OCI-LY1 (cell line): ENCODE measurements around the gene KLF15.

Source experiments
- H2AFZ ChIP-seq: fragments of 200-600 bp; sonication (generic), shearing (Covaris generic); 2 replicates; pipeline ENCODE4 v1.6.0; 2014; ENCODE audit warnings: antibody characterized with exemption, mild to moderate bottlenecking, low read length
- H3F3A ChIP-seq: fragments of 200-600 bp; sonication (generic), shearing (Covaris generic); 2 replicates; pipeline ENCODE4 v1.6.0; 2014; ENCODE audit warnings: mild to moderate bottlenecking, antibody characterized with exemption, low read length, moderate library complexity; ENCODE audit not compliant: insufficient read depth
- H3K27ac ChIP-seq: fragments of 200-600 bp; sonication (generic); 2 replicates; pipeline ENCODE4 v1.5.1; 2014; ENCODE audit warnings: low read length, mixed run types, mild to moderate bottlenecking, low read depth; ENCODE audit not compliant: poor library complexity, severe bottlenecking
- H3K27me3 ChIP-seq: fragments of 200-600 bp; sonication (generic); 2 replicates; pipeline ENCODE4 v1.6.0; 2014; ENCODE audit warnings: antibody characterized with exemption, mild to moderate bottlenecking, low read length, moderate library complexity; ENCODE audit not compliant: insufficient read depth
- H3K36me3 ChIP-seq: fragments of 200-600 bp; sonication (generic); 2 replicates; pipeline ENCODE4 v1.6.1; 2014; ENCODE audit warnings: mild to moderate bottlenecking, antibody characterized with exemption, low read length, moderate library complexity, mixed read lengths; ENCODE audit not compliant: insufficient read depth
- H3K4me1 ChIP-seq: fragments of 200-600 bp; sonication (generic); 2 replicates; pipeline ENCODE4 v1.5.1; 2014; ENCODE audit warnings: mild to moderate bottlenecking, low read length, moderate library complexity; ENCODE audit not compliant: insufficient read depth, severe bottlenecking
- H3K4me2 ChIP-seq: fragments of 200-600 bp; sonication (generic), shearing (Covaris generic); 2 replicates; pipeline ENCODE4 v1.6.1; 2014; ENCODE audit warnings: low read length
- H3K4me3 ChIP-seq: fragments of 200-600 bp; sonication (generic); 2 replicates; pipeline ENCODE4 v1.5.1; 2014; ENCODE audit warnings: low read length, low read depth, mild to moderate bottlenecking, mixed read lengths; ENCODE audit not compliant: poor library complexity, severe bottlenecking
- H3K79me2 ChIP-seq: fragments of 200-600 bp; shearing (Covaris generic); 2 replicates; pipeline ENCODE4 v1.6.1; 2016; ENCODE audit warnings: mixed run types, low read length, mixed read lengths; ENCODE audit not compliant: insufficient read depth
- H3K9ac ChIP-seq: fragments of 200-600 bp; sonication (generic), shearing (Covaris generic); 2 replicates; pipeline ENCODE4 v1.6.1; 2014; ENCODE audit warnings: mild to moderate bottlenecking, low read length, mixed read lengths
- H3K9me2 ChIP-seq: fragments of 200-600 bp; sonication (generic), shearing (Covaris generic); 2 replicates; pipeline ENCODE4 v1.6.1; 2014; ENCODE audit warnings: low read depth, mild to moderate bottlenecking, low read length, mixed read lengths
- H3K9me3 ChIP-seq: fragments of 200-600 bp; shearing (Covaris generic); 2 replicates; pipeline ENCODE4 v1.6.1; 2014; ENCODE audit warnings: low read length, mixed read lengths
- H4K20me1 ChIP-seq: fragments of 200-600 bp; sonication (generic), shearing (Covaris generic); 2 replicates; pipeline ENCODE4 v1.6.0; 2016; ENCODE audit warnings: mild to moderate bottlenecking, low read length; ENCODE audit not compliant: insufficient read depth
- EZH2 ChIP-seq: fragments of 200-600 bp; sonication (generic), shearing (Covaris generic); IDR thresholded peaks from 2 replicates; pipeline ENCODE4 v1.8.0; 2017; ENCODE audit warnings: borderline replicate concordance, mixed run types, mild to moderate bottlenecking, antibody characterized with exemption, low read length, moderate library complexity, mixed read lengths
- TF ChIP-seq, protein P1 (sequence below): fragments of 200-600 bp; sonication (generic), shearing (Covaris generic); IDR thresholded peaks from 2 replicates; pipeline ENCODE4 v1.5.1; 2017; ENCODE audit warnings: mild to moderate bottlenecking, antibody characterized with exemption, low read length, moderate library complexity, mixed read lengths

The KLF15 gene

GRCh38 chr3:126294211-126294808 lies 62.9 kb downstream of the KLF15 start:
- no peaks in the 10 kb centered on the region for H3K36me3 ChIP-seq
- H3K79me2 ChIP-seq, result no peaks in the 10 kb centered on the region
- no peak overlapping the region for H2AFZ ChIP-seq
- no peak overlapping the region for H3K27ac ChIP-seq
- H3K9ac ChIP-seq, result no peak overlapping the region
- no peaks in the 10 kb centered on the region for H3K4me1 ChIP-seq
- H3F3A ChIP-seq, result no peaks in the 10 kb centered on the region
- H3K9me3 ChIP-seq, result no peaks in the 10 kb centered on the region
- no peaks in the 10 kb centered on the region for H3K9me2 ChIP-seq
- no peak overlapping the region for H3K4me3 ChIP-seq
- TF ChIP-seq EZH2, result no peak
- TF ChIP-seq, protein P1, sequence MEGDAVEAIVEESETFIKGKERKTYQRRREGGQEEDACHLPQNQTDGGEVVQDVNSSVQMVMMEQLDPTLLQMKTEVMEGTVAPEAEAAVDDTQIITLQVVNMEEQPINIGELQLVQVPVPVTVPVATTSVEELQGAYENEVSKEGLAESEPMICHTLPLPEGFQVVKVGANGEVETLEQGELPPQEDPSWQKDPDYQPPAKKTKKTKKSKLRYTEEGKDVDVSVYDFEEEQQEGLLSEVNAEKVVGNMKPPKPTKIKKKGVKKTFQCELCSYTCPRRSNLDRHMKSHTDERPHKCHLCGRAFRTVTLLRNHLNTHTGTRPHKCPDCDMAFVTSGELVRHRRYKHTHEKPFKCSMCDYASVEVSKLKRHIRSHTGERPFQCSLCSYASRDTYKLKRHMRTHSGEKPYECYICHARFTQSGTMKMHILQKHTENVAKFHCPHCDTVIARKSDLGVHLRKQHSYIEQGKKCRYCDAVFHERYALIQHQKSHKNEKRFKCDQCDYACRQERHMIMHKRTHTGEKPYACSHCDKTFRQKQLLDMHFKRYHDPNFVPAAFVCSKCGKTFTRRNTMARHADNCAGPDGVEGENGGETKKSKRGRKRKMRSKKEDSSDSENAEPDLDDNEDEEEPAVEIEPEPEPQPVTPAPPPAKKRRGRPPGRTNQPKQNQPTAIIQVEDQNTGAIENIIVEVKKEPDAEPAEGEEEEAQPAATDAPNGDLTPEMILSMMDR, result no peak
- H3K27me3 ChIP-seq, result no peaks in the 10 kb centered on the region
- H4K20me1 ChIP-seq, result no peaks in the 10 kb centered on the region
- H3K4me2 ChIP-seq, result no peak overlapping the region

- no peaks in the 10 kb centered on the region for H3F3A ChIP-seq
- no peaks in the 10 kb centered on the region for H3K4me1 ChIP-seq
- H3K9me2 ChIP-seq, result no peaks in the 10 kb centered on the region
- H3K4me2 ChIP-seq, result no peak overlapping the region
- no peaks in the 10 kb centered on the region for H3K36me3 ChIP-seq
- no peaks in the 10 kb centered on the region for H4K20me1 ChIP-seq
- H2AFZ ChIP-seq, result no peak overlapping the region
- no peaks in the 10 kb centered on the region for H3K79me2 ChIP-seq
- H3K9ac ChIP-seq, result no peak overlapping the region
- no peak overlapping the region for H3K27ac ChIP-seq
- H3K27me3 ChIP-seq, result no peaks in the 10 kb centered on the region
- no peaks in the 10 kb centered on the region for H3K9me3 ChIP-seq
- no peak for TF ChIP-seq EZH2
- TF ChIP-seq, protein P1, result no peak
- H3K4me3 ChIP-seq, result no peak overlapping the region
Measured at GRCh38 chr3:126293370-126294082, 63.7 kb downstream of the KLF15 start.
